ENCODE measurements around the gene FNDC10.
A peak's percentile ranks its signal among the peaks of the same experiment; 100 is the strongest.

Gene FNDC10

DNA sequence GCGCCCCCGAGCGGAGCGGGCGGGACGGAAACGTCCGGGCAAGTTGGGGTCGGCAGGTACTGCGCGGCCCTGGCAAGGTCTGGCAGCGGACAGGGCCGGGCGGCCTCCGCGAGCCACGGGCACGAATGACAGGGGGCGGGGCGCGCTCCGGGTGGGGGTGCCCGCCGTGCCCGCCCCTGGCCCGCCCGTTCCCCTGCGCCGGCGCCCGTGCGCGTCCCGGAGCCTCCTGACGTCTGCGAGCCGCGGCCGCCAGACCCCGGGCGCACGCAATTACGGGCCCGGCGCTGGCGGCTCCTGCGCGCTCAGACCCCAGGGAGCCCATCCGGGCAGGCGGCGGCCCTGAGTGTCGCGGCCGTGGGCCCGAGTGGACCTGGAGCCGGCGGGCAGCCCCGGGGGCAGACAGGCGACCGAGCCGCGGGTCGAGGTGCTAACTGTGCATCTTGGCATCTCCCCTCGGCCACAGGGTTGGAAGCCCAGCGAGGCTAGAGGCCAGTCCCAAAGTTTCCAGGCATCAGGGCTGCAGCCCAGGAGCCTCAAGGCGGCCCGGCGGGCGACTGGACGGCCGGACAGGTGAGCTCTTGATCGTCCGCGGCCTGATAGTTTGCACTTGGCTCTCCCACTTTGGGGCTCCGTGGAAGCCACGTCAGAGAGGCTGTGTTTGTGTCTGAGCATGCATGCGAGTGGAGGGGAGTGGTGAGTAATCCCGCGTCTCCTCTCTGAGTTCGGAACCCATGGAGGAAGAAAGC is 16.3 kb upstream of the FNDC10 start:
- peak; percentile 31 for DNase-seq (ENCODE audit: low spot score)

DNA sequence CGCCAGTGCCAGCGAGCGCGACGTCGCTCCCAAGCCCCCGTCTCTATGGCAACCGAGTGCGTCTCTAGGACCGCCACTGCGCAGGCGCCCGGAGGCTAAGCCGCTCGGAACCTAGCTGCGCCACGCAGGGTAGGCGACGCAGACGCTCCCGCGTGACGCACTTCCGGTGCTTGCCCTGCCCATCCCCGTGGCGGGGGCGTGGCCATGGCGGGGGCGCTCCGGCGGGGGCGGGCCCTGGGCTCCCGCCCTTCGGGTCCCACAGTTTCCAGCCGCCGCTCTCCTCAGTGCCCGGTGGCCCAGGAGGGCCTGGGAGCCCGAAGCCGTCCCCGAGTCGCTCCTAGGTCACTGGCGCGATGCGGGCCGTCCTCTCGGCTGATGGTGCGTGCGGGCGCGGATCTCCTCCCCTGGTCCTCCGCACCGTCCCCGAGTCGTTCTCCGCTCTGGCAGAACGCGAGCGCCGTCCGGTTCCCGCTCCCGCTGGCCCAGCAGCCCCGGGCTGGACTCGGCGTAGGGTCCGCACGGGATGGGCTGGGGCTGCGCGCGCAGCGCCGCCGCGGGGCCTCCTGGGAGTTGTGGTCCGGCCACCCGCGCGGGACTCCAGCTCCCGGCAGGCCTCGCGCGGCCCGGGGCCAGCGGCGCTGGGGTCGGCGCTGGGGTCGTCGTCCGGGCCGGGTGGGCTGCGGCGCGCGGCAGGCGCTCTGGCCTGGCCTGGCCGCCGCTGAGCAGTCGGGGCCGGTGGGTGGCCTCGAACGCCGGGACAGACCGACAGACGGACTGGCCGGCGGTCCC is 15.5 kb upstream of the FNDC10 start, which contains the start of gene MIB2:
Gene MIB2 (plus strand): TSS at position 245 of the 789 bp plus-strand sequence. CDS start 7,953 bp downstream, outside the sequence.
- DNase-seq (ENCODE audit: low spot score) = peak; percentile 98

DNA sequence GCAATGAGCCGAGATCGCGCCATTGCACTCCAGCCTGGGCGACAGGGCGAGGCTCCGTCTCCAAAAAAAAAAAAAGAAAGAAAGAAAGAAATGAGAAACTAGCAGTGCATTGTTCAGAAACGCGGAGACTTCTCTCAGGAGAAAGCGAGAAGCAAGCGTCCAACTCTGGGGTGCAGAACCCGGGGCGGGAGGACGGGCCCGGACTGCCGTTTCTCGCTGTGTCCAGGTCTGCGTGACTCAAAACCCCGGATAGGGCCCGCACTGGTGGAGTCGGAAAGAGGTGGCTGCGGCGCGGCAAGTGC is 15.0 kb upstream of the FNDC10 start:
- no peak for DNase-seq (ENCODE audit: low spot score)

DNA sequence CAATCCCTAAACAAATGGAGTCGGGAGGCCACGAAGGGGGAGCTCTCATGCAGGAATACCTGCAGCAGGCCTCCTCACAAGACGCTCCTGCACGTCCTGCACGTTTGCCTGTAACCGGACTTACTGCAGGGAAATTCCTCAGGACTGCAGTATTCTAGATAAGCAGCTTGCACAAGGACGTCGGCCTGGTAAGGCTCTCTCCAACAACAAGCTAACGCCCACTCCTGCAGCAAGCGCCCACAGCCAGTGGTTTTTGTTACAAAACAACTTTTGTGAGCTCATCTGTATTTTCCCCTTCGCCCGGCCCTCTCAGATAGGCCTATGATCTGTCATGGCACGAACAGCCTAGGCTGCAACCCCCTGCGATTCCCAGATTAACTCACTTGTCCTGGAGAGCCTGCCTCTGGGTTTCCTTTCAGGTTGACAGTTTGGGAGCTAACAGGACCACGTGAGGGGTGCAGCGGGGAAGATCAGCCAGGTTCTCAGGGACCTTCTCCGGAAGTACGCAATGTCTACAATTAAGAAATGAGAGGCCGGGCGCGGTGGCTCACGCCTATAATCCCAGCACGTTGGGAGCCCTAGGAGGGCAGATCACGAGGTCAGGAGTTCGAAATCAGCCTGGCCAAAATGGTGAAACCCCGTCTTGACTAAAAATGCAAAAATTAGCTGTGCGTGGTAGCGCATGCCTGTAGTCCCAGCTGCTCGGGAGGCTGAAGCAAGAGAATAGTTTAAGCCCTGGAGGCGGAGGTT is 14.4 kb upstream of the FNDC10 start:
- peak; percentile 73 for DNase-seq (ENCODE audit: low spot score)

DNA sequence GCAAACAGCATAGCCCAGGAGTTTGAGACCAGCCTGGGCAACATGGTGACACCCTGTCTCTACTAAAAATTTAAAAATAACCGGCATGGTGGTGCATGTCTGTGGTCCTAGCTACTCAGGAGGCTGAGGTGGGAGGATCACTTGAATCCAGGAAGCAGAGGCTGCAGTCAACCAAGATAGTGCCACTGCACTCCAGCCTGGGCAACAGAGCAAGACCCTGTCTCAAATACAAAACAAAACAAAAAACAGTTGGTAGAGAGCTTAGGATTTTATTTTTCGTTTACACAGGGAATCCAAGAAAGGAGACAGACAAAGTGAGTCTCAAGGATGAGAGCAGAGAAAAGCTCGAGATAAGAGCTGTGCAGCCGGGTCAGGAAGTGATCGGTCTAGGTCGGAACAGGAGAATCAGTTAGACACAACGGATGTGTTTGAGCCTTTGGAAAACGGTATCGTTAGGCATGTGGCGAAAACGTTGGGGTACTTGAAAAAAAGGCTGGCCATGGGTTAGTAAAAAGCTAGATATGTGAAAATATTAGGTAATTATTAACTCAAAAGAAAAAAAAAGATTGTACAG is 13.7 kb upstream of the FNDC10 start:
- DNase-seq (ENCODE audit: low spot score) = no peak

DNA sequence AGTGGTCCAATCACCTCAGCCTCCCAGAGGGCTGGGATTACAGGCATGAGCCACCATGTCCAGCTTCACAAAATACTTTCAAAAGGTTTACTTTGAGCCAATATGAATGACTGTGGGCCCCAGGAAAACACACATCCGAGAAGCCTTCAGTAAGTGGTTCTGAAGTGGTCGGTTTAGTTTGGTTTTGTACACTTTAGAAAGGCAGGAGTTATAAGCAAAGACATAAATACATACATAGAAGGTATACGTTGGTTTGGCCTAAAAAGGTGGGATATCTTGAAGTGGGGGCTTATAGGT is 12.1 kb upstream of the FNDC10 start:
- DNase-seq (ENCODE audit: low spot score) = no peak

DNA sequence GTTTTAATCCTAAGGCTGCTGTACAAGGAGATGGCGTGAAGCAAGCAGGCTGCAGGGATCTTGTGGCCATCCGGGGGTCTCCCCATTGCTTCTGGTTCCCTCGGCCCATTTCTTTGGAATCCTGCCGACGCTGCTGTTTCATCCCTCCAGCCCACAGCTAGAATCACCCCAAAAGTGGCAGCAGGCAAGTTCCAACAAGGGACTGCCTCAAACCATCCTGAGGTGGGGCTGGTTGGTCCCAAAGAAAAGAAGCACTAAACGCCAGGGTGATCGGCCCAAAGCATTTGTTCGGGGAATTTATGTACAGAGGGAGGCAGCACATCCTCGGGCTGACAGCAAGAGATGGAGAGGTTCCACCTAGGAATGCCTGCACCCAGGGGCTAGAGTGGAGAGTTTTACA is 10.9 kb upstream of the FNDC10 start:
- DNase-seq (ENCODE audit: low spot score) = no peak

DNA sequence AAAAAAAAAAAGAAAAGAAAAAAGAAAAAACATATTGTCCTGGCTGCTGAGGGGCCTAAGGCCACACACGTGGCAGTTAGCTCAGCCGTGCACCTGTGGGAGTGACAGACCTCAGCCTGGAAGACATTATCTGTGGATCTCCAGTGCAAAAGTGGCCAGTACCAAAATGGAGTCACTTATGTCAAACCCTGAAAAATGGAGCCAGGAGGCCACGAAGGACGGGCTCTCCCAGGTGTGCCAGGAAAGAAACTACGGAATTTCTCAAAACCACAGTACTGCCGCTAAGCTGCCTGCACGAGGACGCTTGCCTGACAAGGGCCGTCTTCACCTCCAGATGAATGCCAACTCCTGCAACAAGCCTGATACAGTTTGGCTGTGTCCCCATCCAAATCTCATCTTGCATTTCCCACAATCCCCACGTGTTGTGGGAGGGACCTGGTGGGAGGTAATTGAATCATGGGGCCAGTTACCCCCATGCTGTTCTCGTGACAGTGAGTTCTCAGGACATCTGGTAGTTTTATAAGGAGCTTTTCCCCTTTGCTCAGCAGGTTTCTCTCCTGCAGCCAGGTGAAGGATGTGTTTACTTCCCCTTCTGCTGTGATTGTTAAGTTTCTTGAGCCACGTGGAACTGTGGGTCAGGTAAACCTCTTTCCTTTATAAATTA is 10.0 kb upstream of the FNDC10 start:
- DNase-seq (ENCODE audit: low spot score) = no peak

DNA sequence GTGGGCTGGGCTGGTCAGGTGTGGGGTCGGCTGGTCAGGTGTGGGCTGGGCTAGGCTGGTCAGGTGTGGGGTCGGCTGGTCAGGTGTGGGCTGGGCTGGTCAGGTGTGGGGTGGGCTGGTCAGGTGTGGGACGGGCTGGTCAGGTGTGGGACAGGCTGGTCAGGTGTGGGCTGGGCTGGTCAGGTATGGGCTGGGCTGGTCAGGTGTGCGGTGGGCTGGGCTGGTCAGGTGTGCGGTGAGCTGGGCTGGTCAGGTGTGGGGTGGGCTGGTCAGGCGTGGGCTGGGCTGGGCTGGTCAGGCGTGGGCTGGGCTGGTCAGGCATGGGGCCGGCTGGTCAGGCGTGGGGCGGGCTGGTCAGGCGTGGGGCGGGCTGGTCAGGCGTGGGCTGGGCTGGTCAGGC is 6.3 kb upstream of the FNDC10 start:
- DNase-seq (ENCODE audit: low spot score) = no peak

DNA sequence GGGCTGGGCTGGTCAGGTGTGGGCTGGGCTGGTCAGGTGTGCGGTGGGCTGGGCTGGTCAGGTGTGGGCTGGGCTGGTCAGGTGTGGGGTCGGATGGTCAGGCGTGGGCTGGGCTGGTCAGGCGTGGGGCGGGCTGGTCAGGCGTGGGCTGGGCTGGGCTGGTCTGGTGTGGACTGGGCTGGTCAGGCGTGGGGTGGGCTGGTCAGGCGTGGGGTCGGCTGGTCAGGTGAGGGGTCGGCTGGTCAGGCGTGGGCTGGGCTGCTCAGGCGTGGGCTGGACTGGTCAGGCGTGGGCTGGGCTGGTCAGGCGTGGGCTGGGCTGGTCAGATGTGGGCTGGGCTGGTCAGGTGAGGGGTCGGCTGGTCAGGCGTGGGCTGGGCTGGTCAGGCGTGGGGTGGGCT is 5.8 kb upstream of the FNDC10 start:
- no peak for DNase-seq (ENCODE audit: low spot score)

DNA sequence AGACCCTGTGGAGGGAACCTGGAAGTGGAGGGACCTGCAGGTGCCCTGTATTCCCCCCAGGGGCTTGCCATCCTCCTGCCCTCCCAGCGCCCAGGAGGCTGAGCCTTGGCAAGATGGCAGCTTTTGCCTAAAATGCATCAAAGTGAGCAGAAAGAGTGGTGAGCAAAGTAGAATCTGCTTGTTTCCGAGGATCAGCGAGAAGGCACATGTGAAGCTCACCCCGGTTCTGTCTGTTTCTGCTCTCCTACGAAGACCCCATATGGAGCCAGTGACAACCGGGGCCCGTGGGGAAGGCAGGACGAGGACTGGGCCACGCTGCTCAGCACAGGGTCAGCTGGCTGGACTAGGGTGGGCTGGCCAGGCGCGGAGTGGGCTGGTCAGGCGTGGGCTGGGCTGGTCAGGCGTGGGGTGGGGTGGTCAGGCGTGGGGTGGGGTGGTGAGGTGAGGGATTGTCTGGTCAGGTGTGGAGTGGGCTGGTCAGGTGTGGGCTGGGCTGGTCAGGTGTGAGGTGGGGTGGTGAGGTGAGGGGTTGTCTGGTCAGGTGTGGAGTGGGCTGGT is 5.2 kb upstream of the FNDC10 start:
- DNase-seq (ENCODE audit: low spot score) = no peak

DNA sequence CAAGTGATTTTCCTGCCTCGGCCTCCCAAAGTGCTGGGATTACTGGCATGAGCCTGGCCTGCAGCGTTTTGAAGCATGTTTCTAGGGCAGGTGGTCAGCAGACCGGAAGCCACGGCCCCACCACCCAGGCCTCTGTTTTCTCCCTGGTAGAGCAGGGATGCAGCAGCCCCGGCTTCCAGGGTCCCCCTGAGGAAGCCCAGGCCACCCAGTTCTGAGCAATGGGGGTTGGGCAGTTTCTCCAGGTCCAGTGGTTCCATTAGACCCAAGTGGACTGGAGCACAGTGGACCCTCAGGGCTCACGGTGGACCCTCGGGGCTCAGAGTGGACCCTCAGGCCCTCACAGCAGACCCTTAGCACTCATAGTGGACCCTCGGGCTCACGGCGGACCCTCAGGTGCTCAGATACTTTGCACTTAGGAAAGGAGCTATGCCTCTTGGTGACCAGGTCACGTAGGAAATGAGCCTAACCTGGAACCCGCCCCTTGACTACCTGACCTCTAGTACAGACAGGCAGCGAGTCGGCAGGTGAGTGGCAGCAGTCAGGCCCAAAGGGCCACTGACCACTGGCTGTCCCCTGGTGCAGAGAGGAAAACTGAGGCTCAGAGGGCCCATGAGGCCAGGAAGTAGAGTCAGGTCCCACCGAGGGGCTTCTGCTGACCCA is 4.6 kb upstream of the FNDC10 start:
- DNase-seq (ENCODE audit: low spot score) = no peak

DNA sequence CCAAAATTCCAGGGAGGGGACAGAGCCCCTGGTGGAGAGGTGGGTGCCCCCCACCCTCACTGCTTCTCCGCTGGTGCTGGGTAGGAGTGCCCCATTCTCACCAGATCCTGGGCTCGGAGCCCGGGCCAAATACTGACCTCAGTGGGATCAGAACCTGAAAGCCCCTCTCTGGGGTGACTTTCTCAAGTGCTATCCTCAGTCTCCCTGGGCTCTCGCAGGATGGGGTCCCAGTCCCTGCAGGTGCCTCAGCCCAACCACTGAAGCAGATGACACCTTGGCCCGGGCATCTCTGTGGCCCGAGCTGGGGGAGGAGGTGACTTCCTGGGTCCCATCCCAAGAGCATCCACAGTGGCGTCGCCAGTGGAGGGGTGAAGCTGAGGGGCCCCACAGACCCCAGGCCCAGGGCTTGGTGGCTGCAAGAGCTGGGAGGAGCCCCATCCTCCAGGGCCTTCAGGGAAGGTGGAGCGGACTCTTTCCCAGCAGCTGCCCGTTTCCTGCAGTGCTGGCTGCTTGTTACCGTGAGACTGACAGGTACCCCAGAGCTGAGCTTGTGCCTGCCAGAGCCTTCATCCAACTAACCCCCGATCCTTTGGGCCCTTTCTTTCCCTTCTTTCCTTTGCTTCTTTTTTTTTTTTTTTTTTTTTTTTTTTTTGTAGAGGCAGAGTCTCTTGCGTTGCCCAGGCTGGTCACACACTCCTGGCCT is 3.9 kb upstream of the FNDC10 start:
- no peak for DNase-seq (ENCODE audit: low spot score)

DNA sequence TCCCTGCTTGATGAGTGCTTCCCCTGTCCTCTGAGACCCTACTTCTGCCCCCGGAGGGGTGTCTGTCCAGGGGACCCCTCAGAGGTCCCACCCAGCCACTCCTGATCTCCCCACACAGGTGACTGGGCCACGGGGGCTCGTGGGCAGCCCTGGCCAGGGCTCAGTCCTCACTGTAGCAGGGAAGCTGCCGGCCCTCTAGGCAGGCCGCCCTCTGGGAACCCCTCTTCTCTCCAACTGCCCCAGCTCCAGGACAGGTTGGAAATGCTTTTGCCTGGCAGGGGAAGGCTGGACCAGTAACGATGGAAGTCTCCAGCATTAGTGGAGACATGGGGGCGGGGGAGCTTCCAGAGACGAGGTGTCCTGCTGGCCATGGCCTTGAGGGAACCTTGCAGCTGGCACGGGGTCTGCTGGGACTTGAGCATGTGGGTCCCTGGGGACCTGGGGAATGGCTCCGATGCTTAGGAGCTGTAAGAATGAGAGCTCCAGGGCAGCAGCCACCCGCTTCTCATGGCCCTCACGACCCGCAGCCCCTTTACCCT is 3.1 kb upstream of the FNDC10 start:
- no peak for DNase-seq (ENCODE audit: low spot score)

DNA sequence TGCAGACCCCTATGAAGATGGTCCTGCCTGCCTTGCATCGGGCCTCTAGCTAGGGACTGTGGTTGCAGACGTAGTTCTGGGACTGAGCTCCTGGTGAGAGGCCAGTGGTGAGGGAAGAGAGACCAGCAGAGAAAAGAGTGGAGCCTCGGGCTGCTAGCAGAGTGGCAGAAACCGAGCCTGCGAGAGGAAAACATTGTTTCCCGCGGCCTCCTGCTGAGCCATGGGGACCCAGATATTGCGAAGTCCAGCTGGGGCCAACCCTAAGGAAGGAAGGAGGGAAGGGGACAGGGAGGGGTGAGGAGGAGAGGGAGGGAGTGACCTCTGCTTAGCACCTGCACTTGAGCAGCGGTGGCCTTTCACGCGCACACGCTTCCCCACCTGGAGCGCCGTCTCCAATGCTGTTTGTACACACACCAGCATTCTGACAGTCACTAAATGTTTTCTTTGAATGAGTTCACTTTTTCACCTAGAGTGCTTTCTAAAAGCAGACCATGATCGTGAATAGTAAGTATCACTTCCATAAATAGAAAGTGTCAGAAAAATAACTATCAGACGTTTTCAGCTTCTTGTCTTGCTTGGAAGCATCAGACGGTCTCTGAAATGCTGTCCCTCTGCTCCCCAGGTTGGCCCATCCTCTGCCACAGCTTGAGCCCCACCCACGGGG is 2.5 kb upstream of the FNDC10 start:
- DNase-seq (ENCODE audit: low spot score) = no peak

DNA sequence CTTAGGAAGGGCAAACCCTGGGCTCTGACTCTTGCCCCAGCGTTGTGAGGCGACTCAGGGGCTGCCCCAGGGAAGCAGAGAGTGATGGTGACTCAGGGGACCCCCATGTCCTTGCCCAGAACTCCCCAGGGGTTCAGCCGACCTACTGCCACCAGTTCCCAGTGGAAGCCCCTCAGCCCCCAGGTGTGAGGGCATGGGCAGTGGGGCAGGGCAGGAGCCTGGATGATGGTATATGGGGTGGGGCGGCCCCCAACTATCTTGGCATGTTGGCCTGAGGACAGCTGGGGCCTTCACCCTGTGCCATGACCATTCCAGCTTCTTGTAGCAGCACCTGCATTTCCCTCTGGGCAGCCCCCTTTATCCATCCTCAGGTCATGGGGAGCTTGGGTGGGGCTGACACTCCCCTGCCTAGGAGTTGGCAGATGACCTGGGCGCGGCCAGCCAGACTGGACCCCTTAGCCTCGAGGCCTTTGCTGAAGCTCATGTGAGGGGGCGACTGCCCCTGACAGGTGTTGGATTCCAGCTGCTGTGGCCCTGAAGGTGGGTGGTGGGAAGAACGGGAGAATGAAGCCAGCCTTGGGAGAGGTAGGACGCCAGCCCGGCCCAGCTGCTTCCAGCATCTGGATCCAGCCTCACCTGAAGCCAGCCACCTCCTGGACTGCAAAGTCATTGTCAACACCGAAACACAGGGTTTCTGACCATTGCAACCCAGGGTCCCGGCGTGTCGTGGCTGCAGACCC is 1.8 kb upstream of the FNDC10 start:
- no peak for DNase-seq (ENCODE audit: low spot score)

DNA sequence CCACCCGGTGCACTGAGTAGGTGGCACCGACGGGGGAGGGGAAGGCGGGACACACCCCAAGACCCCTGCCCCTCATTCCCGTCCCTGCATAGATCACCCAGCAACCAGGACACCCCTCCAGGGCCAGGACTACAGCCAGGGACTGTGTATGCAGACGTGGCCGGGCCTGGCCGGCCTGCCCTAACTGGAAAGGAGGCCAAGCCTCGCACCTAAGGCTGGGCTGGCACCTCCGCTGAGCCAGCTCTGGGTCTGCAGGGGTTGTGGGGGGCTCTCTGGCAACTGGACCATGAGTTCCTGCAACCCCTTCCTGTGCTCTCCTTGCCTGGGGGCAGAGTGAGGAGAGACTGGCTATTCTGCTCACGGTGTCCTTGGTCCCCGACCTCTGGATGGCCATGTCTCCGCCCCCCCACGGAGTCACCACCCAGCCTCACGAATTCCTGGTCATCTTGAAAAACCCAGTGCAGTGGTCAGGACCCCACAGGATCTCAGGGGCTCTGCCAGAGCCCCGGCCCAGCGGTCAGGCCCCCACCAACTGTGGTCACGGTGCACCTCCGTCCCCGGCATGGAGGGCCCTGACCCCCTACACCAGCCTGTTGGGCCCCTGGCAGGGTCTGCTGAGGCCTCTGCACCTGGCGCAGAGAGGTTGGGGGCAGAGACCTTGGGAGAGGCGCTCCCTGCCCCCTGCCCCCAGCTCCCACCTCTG is 1.1 kb upstream of the FNDC10 start:
- no peak for DNase-seq (ENCODE audit: low spot score)
